Measurements from ENCODE around the gene SLC47A1. TPM values are rescaled to one million over a fixed set of nuclear protein-coding genes. Genes with fewer than 3 reads are reported as not detected.

Gene SLC47A1
- total and polyA plus RNA-seq, 2 of the 8 experiments (the other 6 are each of a cell fraction or from before 2014, with no cell fraction given): 1.5 to 3.6 TPM

GRCh38 chr17:19540706-19541370 lies 7.2 kb downstream of the SLC47A1 start:
- Histone ChIP-seq H3K36me3 (ENCODE audit: control insufficient read depth in 2 of 4, insufficient read depth in 4 of 4, low read length in 3 of 4) (no peaks in the 10 kb centered on the region), H2BK15ac (ENCODE audit: low read length) (no peak overlapping the region), H3K4me2 (ENCODE audit: insufficient read depth in 1 of 2, low read depth in 2 of 2, low read length in 2 of 2) (no peak overlapping the region), H3K18ac (ENCODE audit: extremely low read depth, low read length) (no peak overlapping the region), H3K9ac (replicated peaks in 1 of 4; ENCODE audit: extremely low read depth in 1 of 4, low read depth in 3 of 4, low read length in 3 of 4) (no peak overlapping the region), H4K20me1 (replicated peaks in 1 of 2; ENCODE audit: control insufficient read depth in 1 of 2, insufficient read depth in 2 of 2, low read length in 2 of 2) (no peaks in the 10 kb centered on the region), H3K79me2 (ENCODE audit: control insufficient read depth in 1 of 2, insufficient read depth in 2 of 2, low read length in 2 of 2) (no peaks in the 10 kb centered on the region), H3K4ac (replicated peaks; ENCODE audit: insufficient read length, low read depth, low read length) (no peak overlapping the region), H3K27ac (ENCODE audit: low read depth, low read length) (no peak overlapping the region), H3K14ac (ENCODE audit: insufficient read length) (no peak overlapping the region), H3K9me3 (ENCODE audit: insufficient read depth in 2 of 2, low read depth in 1 of 2, low read length in 1 of 2) (no peaks in the 10 kb centered on the region), H4K91ac (replicated peaks; ENCODE audit: insufficient read length, low read length) (no peak overlapping the region), H4K5ac (ENCODE audit: insufficient read length, low read depth, low read length) (no peak overlapping the region), H3K27me3 (replicated peaks in 1 of 4; ENCODE audit: control insufficient read depth in 3 of 4, extremely low read depth in 1 of 4, insufficient read depth in 3 of 4, low read length in 3 of 4) (no peaks in the 10 kb centered on the region), H4K8ac (ENCODE audit: extremely low read depth, insufficient read depth, low read length) (no peak overlapping the region), H2BK5ac (ENCODE audit: low read depth, low read length) (no peak overlapping the region), H2BK12ac (ENCODE audit: low read depth, low read length) (no peak overlapping the region), H3K23ac (ENCODE audit: insufficient read length) (no peak overlapping the region), H3K79me1 (ENCODE audit: low read depth, low read length) (no peaks in the 10 kb centered on the region), H2AK5ac (ENCODE audit: low read depth, low read length) (no peak overlapping the region), H2AFZ (ENCODE audit: low read length) (no peak overlapping the region), H3K56ac (replicated peaks; ENCODE audit: insufficient read length, low read depth, low read length) (no peak overlapping the region), H2BK20ac (ENCODE audit: low read length) (no peak overlapping the region), H3K4me1 (replicated peaks in 1 of 4; ENCODE audit: control insufficient read depth in 3 of 4, insufficient read depth in 4 of 4, low read length in 3 of 4) (peaks cover 0 to 11% (median 4%) of the 10 kb centered on the region in 4 experiments; a peak in 5 of 7 replicates), H3K23me2 (ENCODE audit: low read depth, low read length) (no peaks in the 10 kb centered on the region), H2BK120ac (replicated peaks; ENCODE audit: low read depth, low read length) (no peak overlapping the region), H3K4me3 (ENCODE audit: extremely low read depth in 1 of 4, insufficient read depth in 2 of 4, low read depth in 3 of 4, low read length in 4 of 4) (no peak overlapping the region)
- ChIA-PET POLR2A (ENCODE audit: partially characterized antibody) (no interaction called here), CTCF (ENCODE audit: partially characterized antibody) (interaction anchor here (0.9 to 2.0 kb wide), 6 partner anchors 14 to 222 kb away, joined by 3 to 6 read pairs (median 4); no protein-coding TSS in a partner anchor)
- 90% methylated on average over 12 of the region's 13 CpGs; no CpG with 5 or more reads in 1 of the 2 experiments for WGBS, 2 experiments (ENCODE audit: extremely low coverage in 1 of 2, insufficient coverage in 1 of 2, insufficient read length in 1 of 2, insufficient replicate concordance in 2 of 2, low coverage in 1 of 2, low lambda C conversion rate in 2 of 2, missing lambda C conversion rate in 1 of 2)
- DNase-seq (ENCODE audit: low read depth in 1 of 2, low spot score in 2 of 2): no peak
- no peak for TF ChIP-seq TCF12 (IDR thresholded peaks at IDR 0.05; ENCODE audit: low read depth, low read length)
- no peak for TF ChIP-seq NANOG (IDR thresholded peaks at IDR 0.05; ENCODE audit: insufficient read depth, low read depth, low read length, poor library complexity, severe bottlenecking)
- TF ChIP-seq CTBP2 (IDR thresholded peaks at IDR 0.05; ENCODE audit: borderline replicate concordance, insufficient read depth, insufficient read length, low read length): no peak
- no peak for TF ChIP-seq CEBPB (IDR thresholded peaks at IDR 0.05; ENCODE audit: low read depth, low read length)
- no peak for TF ChIP-seq ASH2L (IDR thresholded peaks at IDR 0.05; ENCODE audit: low read length)
- no peak for TF ChIP-seq SAP30 (IDR thresholded peaks at IDR 0.05; ENCODE audit: insufficient read depth, insufficient replicate concordance, low read length)
- TF ChIP-seq SIRT6 (IDR thresholded peaks at IDR 0.05; ENCODE audit: low read length): no peak
- no peak for TF ChIP-seq FOSL1 (IDR thresholded peaks at IDR 0.05; ENCODE audit: insufficient read depth, low read depth, low read length)
- no peak for TF ChIP-seq RFX5 (IDR thresholded peaks at IDR 0.05; ENCODE audit: borderline replicate concordance, low read depth, low read length)
- no peak for TF ChIP-seq SRF (IDR thresholded peaks at IDR 0.05; ENCODE audit: low read depth, low read length)
- no peak for TF ChIP-seq YY1 (IDR thresholded peaks at IDR 0.05; ENCODE audit: low read depth, low read length)
- no peak for TF ChIP-seq RBBP5 (IDR thresholded peaks at IDR 0.05; ENCODE audit: borderline replicate concordance, low read depth, low read length)
- no peak for TF ChIP-seq SIN3A (conservative IDR thresholded peaks at IDR 0.05 in 1 of 2, IDR thresholded peaks at IDR 0.05 in 1 of 2; ENCODE audit: low read depth in 1 of 2, low read length in 2 of 2)
- TF ChIP-seq POLR2A (IDR thresholded peaks at IDR 0.05; ENCODE audit: control extremely low read depth in 1 of 2, low read depth in 2 of 2, low read length in 2 of 2): no peak
- no peak for FAIRE-seq

All from H1 (cell line).